HepG2 (cell line): ENCODE results near the gene COPZ2. TPM values are rescaled to one million over a fixed set of nuclear protein-coding genes. Genes with fewer than 3 reads are reported as not detected.

Source experiments
- HBP1 ChIP-seq: IDR thresholded peaks from 2 replicates; pipeline ENCODE4 v1.6.1; 2016; ENCODE audit warnings: low read depth, control low read depth
- HMGXB3 ChIP-seq: sonication (generic); formaldehyde crosslinking; IDR thresholded peaks from 2 replicates; pipeline ENCODE4 v1.4.0; 2020; ENCODE audit warnings: missing genetic modification reagents, borderline replicate concordance
- IKZF4 ChIP-seq: sonication (generic); formaldehyde crosslinking; IDR thresholded peaks from 2 replicates; pipeline ENCODE4 v1.5.1; 2020; ENCODE audit warnings: borderline replicate concordance, mild to moderate bottlenecking, low read depth, missing genetic modification reagents; ENCODE audit errors: not compliant biosample characterization
- JUN ChIP-seq: sonication (generic); formaldehyde crosslinking; IDR thresholded peaks from 2 replicates; pipeline ENCODE4 v1.4.0; 2020; ENCODE audit warnings: mild to moderate bottlenecking, missing genetic modification reagents
- KLF6 ChIP-seq: IDR thresholded peaks from 2 replicates; pipeline ENCODE4 v1.8.0; 2016; ENCODE audit warnings: missing biosample characterization, missing genetic modification reagents
- MAZ ChIP-seq, 2 experiments: sonication (generic) in 1 of 2; formaldehyde crosslinking in 1 of 2; IDR thresholded peaks; 2 replicates each; pipeline versions ENCODE4 v1.5.0 to v1.6.1; 2012 to 2020; ENCODE audit warnings: low read depth in 2 of 2, mild to moderate bottlenecking in 2 of 2, borderline replicate concordance in 1 of 2, improper control_type of control experiment in 1 of 2, low read length in 1 of 2, missing genetic modification reagents in 1 of 2, moderate library complexity in 1 of 2
- SALL2 ChIP-seq: sonication (generic); formaldehyde crosslinking; IDR thresholded peaks from 2 replicates; pipeline ENCODE4 v1.8.1; 2023; ENCODE audit warnings: mild to moderate bottlenecking, missing genetic modification reagents, inconsistent platforms
- SSRP1 ChIP-seq: IDR thresholded peaks from 2 replicates; pipeline ENCODE4 v1.6.1; 2016; ENCODE audit warnings: control low read depth
- ZNF407 ChIP-seq: sonication (generic); formaldehyde crosslinking; IDR thresholded peaks from one replicate; pipeline ENCODE4 v1.5.1; 2020; ENCODE audit warnings: mild to moderate bottlenecking, missing genetic modification reagents; ENCODE audit errors: not compliant biosample characterization
- ZNF629 ChIP-seq: sonication (generic); formaldehyde crosslinking; conservative IDR thresholded peaks from 2 replicates; pipeline ENCODE4 v1.5.0; 2020; ENCODE audit warnings: missing genetic modification reagents
- ZNF792 ChIP-seq: IDR thresholded peaks from 2 replicates; pipeline ENCODE4 v1.6.1; 2016
- ZSCAN29 ChIP-seq: sonication (generic); formaldehyde crosslinking; conservative IDR thresholded peaks from 2 replicates; pipeline ENCODE4 v1.4.0; 2020; ENCODE audit warnings: mild to moderate bottlenecking, missing genetic modification reagents
- polyA plus RNA-seq, 8 experiments: library from polyadenylated mRNA; depleted of rRNA in 3 of 8; stranded (reverse) in 7 of 8; unstranded in 1 of 8; fragments of >200 nt; fragmentation: Illumina TruSeq in 4 of 8; extraction: Trizol in 4 of 8; gene quantifications; 2 replicates each; pipeline versions ENCODE4 v1.2.1 to v1.2.3, GENCODE V29; 2011 to 2016; ENCODE audit warnings: low read depth in 4 of 8, missing spikeins in 1 of 8, mixed read lengths in 1 of 8; ENCODE audit not compliant: insufficient read depth in 1 of 8
- total RNA-seq, 5 experiments: library from RNA; depleted of rRNA; stranded (reverse); fragments of >200 nt; fragmentation: Illumina TruSeq; extraction: Trizol; gene quantifications; 2 replicates each; pipeline ENCODE4 v1.2.3, GENCODE V29; 2016; ENCODE audit warnings: low read depth in 1 of 5

COPZ2 gene
- total and polyA plus RNA-seq, 2 of the 13 experiments (the other 11 are each of a cell fraction or from before 2014, with no cell fraction given) = 0.61 to 1.5 TPM

- peak; percentile 96 for TF ChIP-seq HMGXB3 (CRISPR knock-in tag)
- TF ChIP-seq IKZF4 (CRISPR knock-in tag) = peak; percentile 71
- peak; percentile 68; the same call in 1 of the 2 replicates for TF ChIP-seq ZSCAN29
- TF ChIP-seq SALL2 (CRISPR knock-in tag) = no peak; the same call in 1 of the 2 replicates
- no peak for TF ChIP-seq ZNF629 (CRISPR knock-in tag)
- no peak for TF ChIP-seq SSRP1 (CRISPR knock-in tag)
- peak; percentile 77 for TF ChIP-seq JUN (CRISPR knock-in tag)
- TF ChIP-seq MAZ (IDR thresholded peaks at IDR 0.05; ENCODE audit: borderline replicate concordance, low read depth, low read length) = no peak
- no peak; the same call in 1 of the 2 replicates for TF ChIP-seq MAZ (CRISPR knock-in tag; IDR thresholded peaks at IDR 0.05; ENCODE audit: low read depth)
- TF ChIP-seq ZNF407 (CRISPR knock-in tag) = no peak
- TF ChIP-seq HBP1 (CRISPR knock-in tag) = 0 out of 2 replicates have a peak, but pooled peaks have one; percentile 47
- TF ChIP-seq ZNF792 (CRISPR knock-in tag) = no peak; the same call in 1 of the 2 replicates
- TF ChIP-seq KLF6 (CRISPR knock-in tag) = no peak
Observed at GRCh38 chr17:48047741-48048383, 10.3 kb upstream of the COPZ2 start, which contains the start of gene NFE2L1 (continued).
